Activated effector memory CD4-positive, alpha-beta T cell treated with anti-CD3 and anti-CD28 coated beads, Interleukin-2, amount 50 U/mL, for 16 hours (primary cell): Measurements from ENCODE around the gene HIP1.
"Not testable (repeated sequence)": the region's sequence is repeated elsewhere in the genome, so short reads cannot be mapped to it uniquely, and the experiment has no call there.

Experiments
- DNase-seq: peaks from one replicate; pipeline ENCODE4 v3.0.0-alpha.2; 2020

Gene HIP1

DNA sequence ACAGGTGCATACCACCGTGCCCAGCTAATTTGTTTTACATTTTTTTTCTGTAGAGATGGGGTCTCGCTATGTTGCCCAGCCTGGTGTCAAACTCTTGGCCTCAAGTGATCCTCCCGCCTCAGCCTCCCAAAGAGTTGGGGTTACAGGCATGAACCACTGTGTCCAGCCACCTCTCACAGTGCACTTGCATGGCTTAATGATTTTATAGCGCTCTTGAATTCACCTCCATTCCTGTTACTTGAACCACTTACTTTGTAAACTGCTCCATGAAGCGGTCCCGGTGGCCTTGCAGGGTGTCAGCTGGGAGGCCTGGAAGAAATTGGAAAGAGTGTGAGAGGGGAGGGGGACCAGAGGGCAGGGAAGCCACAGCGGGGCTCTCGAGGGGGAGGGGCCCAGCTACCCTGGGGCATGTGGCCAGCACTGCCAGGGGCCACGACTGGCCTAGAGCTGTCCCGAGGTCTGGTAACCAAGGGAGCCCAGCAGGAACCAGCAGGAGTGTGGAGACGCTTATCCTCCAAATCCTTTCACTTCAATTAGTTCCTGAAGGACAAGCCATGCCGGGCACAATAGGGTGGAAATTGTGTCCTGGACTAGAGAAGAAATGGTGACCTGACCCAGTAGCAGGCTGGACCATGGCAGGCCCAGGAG lies 170.7 kb downstream of the HIP1 start:
- no peak for DNase-seq

DNA sequence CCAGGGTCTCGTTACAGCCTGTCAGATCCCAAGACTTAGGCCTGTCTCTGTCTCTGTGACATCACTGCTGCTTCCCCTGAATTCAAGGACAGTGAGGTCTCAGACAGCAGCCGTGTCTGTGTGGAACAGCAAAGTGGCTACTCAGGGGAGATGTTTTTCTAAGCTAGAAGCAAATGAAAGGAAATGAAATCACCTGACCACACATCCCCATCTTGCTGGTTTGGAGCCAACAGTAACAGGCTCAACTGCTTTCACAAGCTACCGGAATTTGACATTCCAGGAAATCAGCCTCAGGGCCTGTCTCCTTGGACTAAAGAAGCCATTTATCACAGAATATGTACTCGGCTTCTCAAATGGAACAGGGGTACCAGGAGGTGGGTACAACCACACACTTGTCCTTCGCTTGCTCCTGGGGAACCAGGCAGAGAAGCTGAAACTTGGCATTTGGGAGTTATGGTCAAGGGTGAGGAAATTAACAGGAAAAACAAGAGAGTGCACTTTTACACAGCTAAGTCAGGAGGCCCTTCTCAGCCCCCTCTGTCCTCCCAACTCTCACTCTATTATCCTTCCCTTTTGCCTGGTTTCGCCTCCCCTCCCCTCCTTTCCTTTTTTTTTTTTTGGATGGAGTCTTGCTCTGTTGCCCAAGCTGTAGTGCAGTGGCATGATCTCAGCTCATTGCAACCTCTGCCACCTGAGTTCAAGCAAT lies 173.5 kb downstream of the HIP1 start:
- DNase-seq: no peak

DNA sequence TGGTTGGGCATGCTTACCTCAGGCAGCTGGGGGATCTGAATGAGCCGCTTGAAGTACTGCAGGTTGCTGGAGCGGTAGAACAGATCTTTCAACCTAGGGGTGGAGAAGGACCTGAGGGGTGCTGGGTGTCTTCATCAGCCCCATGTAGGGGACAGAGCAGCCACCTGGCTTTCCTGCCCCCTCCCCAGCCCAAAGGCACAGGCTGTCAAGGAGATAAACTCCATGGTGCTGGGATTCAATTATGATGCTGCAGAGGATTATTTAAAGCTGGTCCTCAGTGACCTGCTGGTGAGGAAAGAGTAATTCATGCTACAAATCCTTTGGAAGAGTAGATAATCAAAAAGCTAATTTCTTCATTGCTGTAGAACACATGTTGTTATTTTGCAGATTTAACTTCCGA lies 175.6 kb downstream of the HIP1 start:
- DNase-seq: no peak

DNA sequence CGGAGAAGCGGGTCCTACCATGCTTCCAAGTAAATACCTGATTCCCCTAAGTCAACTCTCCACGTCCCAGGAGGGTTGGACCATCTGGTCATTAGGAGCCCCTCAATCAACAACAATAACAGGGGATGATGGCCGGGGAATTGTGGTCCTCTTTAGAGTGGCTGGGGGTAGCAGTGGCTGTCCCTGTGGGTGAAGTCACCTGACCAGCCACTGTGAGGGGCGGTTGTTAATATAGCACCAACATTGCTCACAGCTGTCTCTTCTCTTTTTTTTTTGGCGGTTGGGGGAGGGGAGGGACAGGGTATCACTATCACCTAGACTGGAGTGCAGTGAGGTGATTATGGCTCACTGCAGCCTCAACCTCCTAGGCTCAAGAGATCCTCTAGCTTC lies 178.8 kb downstream of the HIP1 start:
- no peak for DNase-seq

DNA sequence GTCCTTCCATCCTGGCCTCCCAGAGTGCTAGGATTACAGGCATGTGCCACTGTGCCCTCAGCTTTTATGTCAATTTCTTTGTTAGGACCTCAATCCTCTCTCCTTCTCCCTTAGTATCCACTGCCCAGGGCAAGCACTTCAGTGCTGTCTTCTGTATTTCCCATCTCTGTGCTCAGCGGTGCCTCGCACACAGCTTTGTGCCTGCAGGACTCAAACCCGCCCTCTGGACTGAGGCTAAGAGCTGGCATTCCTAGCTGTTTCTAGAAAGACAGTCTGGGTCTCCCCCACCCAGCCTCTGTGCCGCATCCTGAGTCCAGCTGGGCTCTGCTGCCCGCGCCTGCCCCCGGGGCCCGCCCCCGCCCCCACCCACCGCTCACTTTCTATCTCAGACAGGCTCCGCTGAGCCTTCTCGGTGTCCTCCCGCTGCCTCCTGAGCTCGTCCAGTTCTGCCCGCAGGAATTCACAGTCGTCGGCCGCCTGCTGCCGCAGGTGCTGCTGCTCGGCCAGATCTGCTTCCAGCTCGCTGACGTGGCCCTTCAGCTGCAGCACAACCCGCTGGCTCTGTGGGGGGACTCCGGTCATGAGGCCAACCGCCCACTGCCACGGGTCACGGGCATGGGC lies 179.3 kb downstream of the HIP1 start:
- DNase-seq: no peak

DNA sequence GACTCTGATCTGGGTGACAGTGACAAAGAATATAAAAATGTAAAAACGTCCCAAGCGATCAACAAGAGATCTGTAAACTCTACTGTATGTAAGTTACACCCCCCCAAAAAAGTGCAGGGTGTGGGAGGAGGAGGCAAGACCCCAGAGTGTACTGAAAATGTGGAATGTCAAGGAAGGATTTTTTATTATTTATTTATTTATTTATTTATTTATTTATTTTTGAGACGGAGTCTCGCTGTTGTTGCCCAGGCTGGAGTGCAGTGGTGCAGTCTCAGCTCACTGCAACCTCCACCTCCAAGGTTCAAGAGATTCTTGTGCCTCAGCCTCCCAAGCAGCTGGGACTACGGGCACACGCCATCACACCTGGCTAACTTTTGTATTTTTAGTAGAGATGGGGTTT lies 181.9 kb downstream of the HIP1 start:
- not testable (repeated sequence) for DNase-seq

DNA sequence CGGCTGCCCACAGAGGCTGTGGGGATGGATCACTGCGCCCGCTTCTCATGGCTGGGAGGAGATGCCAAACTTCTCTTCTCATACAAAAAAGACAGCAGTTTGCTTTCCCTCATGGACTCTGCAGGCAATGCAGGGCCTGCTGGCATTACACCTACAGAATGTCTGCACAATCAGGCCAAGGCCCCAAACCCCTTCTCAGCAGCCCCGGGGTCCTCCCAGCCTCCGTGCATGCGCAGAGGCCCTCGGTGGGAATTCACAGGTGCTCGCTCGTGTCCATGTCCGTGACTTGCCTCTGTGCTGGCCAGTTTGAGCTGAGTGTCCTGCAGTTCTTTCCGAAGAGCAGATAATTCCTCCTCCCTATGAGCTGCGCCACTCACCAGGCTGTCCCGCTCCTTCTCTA lies 183.0 kb downstream of the HIP1 start:
- DNase-seq: no peak

DNA sequence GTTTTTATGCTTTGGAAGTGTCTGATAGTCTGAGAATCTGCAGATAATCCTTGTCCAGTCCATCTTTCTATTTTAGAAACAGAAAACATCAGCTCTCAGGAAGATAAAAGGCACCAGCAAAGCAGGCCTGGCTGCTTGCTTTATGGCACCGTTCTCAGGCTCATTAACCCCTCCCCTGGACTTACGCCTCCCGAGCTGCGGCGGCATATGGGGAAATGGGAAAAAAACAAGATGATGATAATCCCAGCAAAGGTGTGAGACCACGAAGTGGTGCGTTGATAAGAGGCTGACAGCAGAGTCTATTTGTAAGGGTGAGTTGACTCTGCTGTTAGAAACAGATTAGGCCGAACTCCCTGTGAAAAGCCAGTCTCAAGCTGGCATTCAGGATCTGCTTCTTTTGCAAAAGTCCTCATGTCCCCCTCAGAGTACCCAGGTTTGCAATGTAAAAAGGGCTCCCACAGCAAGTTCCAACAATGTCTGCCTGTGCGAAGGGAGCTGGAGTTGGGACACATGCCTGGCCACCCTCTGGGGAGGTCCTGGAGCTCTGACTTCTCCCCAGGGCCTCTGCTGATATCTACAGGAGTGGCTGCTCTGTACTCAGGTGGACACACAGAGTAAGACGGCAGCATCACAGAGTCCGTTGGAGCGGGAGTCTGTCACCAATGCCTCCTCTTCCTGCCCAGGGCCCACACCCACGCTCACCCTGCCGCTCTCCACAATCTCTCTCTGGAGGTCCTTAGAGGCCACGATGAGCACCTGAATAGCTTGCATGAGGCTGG lies 192.3 kb downstream of the HIP1 start:
- no peak for DNase-seq

DNA sequence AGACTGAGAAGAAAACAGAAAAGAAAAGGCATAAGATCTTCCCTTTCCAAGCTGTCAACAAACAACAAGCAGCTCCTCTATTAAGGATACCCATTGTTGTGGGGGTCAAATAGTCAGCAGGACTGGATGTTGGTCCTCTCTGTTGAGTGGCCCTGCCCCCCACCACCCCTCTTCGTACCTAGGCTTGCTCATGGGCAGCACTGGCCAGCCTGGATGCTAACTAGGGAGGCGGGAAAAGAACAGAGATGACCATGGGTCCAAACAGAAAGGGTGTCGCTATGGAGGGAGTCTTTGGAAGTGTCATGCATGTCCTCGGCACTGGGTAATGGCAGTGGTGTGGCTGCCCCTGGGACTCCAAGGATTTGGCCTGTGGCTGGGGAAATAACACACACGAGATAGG lies 201.0 kb downstream of the HIP1 start:
- peak; percentile 41 for DNase-seq

DNA sequence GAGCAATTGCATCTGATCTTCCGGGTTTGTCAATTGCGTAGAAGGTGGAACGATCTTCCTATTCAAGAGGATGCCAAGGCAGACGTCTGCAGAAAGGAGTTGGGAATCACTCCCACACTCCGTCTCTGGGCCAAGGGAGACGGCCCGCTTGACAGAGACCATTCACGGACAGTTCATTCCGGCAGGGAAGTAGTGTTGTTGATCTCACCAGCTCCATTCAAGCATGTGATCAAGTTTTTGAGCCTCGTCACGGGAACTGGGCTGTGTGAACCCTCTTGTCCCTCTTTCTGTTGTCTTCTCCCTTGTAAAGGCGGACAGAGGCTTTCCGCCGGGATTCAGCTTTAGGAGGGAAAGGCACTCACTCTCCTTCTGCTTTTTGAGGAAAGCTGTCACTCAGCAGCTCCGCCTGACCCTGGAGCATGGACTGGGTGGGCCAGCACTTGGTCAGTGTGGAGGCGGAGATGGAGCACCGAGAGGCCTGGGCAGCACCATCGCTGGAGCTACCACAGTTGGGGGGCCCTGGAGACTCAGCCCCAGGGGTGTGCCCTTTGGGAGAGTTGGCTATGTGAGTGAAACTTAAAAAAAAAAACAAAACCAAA lies 201.7 kb downstream of the HIP1 start:
- DNase-seq: no peak

DNA sequence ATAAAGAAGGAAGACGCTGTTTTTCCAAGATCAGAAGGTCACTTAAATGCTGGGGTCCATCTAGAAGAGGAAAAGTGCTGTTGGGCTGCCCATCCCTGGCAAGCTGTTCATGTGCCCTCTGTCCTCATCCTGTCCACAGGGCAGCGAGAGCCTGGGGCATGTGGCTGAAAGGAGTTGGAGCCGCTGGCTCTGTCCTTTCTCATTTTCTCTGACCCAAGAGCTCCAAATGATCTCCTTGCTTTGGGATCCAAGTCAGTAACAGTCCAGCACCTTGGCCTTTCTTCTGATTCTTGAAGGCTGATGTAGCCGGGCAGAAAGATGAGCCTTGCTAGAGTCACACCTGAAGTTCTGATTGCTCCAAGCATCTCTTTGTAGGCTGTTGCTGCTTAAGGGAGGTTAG lies 202.2 kb downstream of the HIP1 start:
- peak; percentile 21 for DNase-seq

DNA sequence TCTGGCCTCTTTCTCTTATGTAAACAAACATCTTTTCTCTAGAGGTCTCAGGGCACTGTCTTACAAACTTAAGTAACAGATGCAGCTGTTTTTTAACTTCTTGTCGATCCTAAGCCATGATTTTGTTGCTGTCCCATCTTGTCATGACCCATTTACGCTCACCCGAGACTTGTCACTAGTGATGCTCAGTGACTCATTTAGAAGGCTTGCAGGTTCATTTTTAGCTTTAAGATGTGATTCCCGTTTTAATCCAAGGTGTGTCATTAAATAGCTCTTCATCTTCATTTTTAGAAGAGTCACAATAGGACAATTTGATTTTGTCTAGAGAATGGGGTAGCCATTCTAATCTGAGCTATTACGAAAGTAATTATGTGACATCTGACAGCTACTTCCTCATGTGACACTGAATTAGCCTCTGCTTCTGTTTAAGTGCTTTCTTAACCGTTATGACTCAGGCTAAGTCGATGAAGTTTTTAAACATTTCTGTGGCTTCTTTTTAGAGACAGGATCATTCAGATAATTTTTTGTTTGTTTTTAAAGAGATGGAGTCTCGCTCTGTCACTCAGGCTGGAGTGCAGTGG lies 203.9 kb downstream of the HIP1 start:
- no peak for DNase-seq

DNA sequence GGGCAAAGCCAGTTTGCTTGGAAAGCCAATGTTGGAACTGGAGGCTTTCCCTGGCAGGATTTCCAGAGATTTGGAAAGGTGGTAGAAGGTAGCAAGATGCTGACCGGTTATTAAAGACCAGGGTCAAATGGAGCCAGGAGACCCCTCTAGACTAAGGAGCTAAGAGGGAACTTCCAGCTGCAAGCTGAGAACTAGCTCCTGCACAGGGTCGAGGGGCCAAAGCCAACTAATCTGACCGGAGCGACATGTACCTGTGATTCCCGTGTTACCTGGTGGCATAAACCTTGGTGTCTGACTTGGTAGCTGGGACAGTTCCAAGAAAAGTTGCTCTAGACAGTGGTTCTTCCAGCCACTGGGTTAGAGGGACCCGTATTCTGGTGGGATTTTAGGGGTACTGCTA lies 204.8 kb downstream of the HIP1 start:
- no peak for DNase-seq

DNA sequence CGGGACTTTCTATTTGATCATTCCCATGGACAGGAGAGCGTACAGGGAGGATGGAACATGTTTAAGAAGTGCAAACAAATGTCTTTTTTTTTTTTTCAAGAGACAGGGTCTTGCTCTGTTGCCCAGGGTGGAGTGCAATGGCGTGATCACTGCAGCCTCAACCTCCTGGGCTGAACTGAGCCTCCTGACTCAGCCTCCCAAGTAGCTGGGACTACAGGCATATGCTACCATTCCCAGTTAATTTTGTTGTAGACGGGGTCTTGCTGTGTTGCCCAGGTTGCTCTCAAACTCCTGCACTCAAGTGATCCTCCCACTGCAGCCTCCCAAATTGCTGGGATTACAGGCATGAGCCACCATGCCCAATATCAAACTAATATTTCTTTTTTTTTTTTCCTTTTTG lies 206.1 kb downstream of the HIP1 start:
- no peak for DNase-seq

DNA sequence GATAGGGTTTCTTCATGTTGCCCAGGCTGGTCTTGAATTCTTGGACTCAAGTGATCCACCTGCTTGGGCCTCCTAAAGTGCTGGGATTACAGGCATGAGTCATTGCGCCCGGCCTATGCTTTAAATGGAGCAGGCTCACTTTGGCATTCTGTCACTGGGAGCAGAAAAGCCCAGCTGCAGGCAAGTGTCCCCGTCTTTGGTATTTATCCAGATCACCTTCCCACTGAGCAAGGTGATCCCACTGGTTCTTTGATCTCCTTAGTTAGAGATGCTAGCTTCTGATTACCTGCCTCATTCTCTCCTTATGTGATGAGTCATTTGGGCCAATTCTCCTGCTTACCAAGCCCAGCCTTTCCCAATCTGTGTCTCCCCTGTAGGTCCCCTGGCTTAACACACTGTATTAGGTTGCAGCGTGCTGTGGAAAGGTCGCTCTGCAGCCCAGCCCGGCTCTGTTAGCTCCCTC lies 207.4 kb downstream of the HIP1 start:
- DNase-seq: no peak

DNA sequence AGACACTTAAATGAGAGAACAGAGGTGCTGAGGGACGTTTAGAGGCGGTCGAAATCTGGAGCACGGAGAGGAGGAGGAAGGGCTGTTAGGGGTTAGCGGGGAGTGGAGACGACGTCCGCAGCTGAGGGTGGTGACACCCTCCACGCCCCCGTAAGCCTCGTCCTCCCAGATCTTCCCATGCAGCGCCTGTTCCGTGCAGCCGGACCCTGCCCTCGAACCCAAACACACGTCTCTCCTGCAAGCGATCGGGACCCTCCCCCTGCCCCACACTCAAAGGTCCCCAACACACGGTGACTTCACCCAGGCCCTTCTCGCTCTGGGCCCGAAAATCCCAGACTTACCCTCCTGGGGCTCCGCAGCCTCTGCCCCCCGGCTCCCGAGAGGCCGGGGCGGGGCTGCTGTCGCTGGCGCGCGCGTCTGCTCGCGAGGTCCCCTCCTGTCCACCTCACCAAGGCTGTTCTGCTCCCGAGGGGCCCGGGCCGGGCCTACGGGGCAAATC lies 211.5 kb downstream of the HIP1 start:
- DNase-seq: peak; percentile 65

DNA sequence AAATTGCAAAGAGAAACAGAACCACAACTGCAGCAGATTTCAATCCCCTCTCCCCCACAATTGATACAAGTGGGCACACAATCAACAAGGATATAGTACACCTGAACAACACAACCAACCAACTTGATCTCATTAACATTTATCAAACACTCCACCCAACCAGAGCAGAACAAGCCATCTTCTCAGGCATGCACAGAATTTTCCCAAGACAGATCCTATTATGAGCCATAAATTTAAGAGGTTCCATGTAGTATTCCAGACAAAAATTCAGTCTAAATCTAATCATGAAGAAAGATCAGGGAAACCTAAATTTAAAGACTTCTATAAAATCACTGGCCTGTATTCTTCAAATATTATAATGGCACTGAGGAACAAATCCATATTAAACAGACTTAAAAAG lies 217.0 kb downstream of the HIP1 start:
- DNase-seq: not testable (repeated sequence)

DNA sequence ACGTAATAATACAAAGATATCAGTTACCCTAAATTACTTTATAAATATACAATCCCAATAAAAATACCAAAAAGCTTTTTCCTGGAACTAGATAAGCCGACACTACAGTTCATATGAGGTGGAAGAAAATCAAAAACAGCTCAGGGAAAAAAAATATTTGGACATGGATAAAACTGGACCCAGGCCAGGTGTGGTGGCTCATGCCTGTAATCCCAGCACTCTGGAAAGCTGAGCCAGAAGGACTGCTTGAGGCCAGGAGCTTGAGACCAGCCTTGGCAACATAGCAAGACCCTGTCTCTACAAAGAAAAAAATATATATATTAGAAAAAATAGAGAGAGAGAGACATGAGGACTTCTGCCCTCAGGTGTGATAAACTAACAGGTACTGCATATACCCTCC lies 219.9 kb downstream of the HIP1 start:
- DNase-seq: not testable (repeated sequence)

DNA sequence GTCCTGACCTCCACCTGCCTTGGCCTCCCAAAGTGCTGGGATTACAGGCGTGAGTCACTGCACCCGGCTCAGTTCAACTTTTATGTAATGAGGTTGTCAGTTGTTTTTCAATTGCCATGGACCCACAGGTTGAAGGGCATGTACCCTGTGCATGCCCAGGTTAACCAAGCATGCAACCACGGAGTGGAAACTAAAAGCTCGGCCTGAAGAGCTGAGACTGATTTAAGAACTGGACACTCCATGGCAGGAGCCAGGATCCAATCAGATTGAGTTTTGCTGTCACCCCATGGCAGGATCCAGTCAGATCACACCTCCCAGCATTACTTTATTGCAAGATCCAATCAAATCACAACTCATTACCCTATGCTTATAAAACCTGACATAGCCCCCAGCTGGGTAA lies 229.7 kb downstream of the HIP1 start:
- DNase-seq: not testable (repeated sequence)

DNA sequence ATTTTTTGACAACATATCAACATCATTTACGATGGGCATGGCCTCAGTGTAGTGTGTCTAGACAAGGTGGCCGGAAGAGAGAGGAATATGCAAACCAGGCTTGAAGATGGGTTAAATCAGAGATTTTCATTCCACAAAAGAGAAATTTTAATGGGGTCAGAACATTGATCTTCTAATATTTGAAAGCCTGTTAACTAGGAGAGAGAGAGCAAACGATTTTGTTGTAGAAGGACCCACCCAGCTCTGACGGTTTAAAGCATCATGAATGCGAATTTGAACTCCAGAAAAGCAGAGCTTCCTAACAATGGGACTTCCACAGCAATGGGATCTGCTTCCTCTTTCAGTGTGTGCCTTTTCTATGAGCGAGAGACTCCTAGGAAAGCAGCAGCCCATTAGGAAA lies 246.7 kb downstream of the HIP1 start, which contains the start of gene SPDYE5:
SPDYE5 (plus strand) TSS at position 301 of the 400 bp plus-strand sequence. CDS start 1,728 bp downstream, outside the sequence.
- not testable (repeated sequence) for DNase-seq

DNA sequence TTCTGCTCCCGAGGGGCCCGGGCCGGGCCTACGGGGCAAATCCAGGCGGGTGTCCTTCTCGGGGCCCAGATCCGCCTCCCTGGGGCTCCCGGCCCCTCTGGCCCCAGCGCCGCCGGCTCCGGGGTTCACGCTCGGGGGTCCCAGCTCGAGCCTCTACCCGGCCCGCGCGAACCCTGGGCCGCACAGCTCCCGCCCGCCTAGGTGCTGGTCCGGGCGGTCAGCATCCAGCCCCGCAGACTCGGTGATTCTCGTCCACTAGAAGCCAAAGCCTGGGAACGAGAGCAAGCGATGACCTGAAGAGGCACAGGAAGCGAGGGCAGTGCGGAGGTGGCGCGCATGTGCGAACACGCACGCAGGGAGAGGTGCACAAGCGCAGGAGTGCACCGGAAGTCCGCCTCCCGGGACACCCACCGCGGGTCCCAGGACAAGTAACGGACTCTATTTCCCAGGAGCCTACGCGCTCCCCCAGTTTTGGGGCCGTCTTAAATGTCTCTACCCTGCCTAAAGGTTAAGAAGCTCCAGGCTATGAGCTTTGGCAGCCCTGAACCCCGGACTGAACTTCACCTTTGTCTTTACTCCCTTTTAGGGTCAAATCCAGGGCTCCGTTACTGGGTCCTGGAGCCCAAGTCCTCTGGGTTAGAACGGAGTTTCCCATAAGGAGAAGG lies 252.6 kb downstream of the HIP1 start, which contains the start of gene POM121C:
POM121C (minus strand) TSS at position 321 of the 665 bp plus-strand sequence. CDS start 44,803 bp downstream, outside the sequence.
- peak; percentile 95 for DNase-seq
